Endothelial cell (in vitro differentiated cells): ENCODE results near the gene ZNF469. TPM values are rescaled to one million over a fixed set of nuclear protein-coding genes. Genes with fewer than 3 reads are reported as not detected.

Source experiments
- DNase-seq: peaks from one replicate; pipeline ENCODE4 v3.0.0; 2021; ENCODE audit warnings: low spot score
- H3K27ac Mint-ChIP-seq: one replicate; pipeline ENCODE4 v1.8.0; 2021; ENCODE audit warnings: mixed read lengths, inconsistent platforms; ENCODE audit not compliant: unreplicated experiment
- H3K27me3 Mint-ChIP-seq: one replicate; pipeline ENCODE4 v1.8.0; 2021; ENCODE audit warnings: mild to moderate bottlenecking, moderate library complexity, mixed read lengths, inconsistent platforms; ENCODE audit not compliant: unreplicated experiment
- H3K36me3 Mint-ChIP-seq: one replicate; pipeline ENCODE4 v1.8.0; 2021; ENCODE audit warnings: mild to moderate bottlenecking, low read depth, mixed read lengths, inconsistent platforms; ENCODE audit not compliant: unreplicated experiment
- H3K4me1 Mint-ChIP-seq: one replicate; pipeline ENCODE4 v1.8.0; 2021; ENCODE audit warnings: mild to moderate bottlenecking, mixed read lengths, inconsistent platforms; ENCODE audit not compliant: unreplicated experiment
- H3K4me3 Mint-ChIP-seq: one replicate; pipeline ENCODE4 v1.8.0; 2021; ENCODE audit warnings: mild to moderate bottlenecking, mixed read lengths, inconsistent platforms; ENCODE audit not compliant: unreplicated experiment
- H3K9me3 Mint-ChIP-seq: one replicate; pipeline ENCODE4 v1.8.0; 2021; ENCODE audit warnings: mixed read lengths, inconsistent platforms; ENCODE audit not compliant: unreplicated experiment
- CTCF ChIP-seq: fragments of 200-600 bp; sonication (generic); IDR thresholded peaks from one replicate; pipeline ENCODE4 v1.5.0; 2021; ENCODE audit warnings: antibody characterized with exemption; ENCODE audit not compliant: unreplicated experiment
- total RNA-seq: library from RNA; stranded (reverse); fragmentation: NEBNext Ultra II Directional; extraction: Animal tissue kit (Norgen Biotek cat#: 25700); gene quantifications from one replicate; pipeline ENCODE4 v1.2.1, GENCODE V29; 2021; ENCODE audit not compliant: unreplicated experiment

The ZNF469 gene
- total RNA-seq, 1 donor from 2014 or later = 14.7 TPM

GRCh38 chr16:88415381-88415705, 32.6 kb downstream of the ZNF469 start:
- no peak for TF ChIP-seq CTCF
- Mint-ChIP-seq H3K27ac (no peak overlapping the region), H3K4me1 (no peaks in the 10 kb centered on the region), H3K36me3 (no peaks in the 10 kb centered on the region), H3K9me3 (no peaks in the 10 kb centered on the region), H3K27me3 (no peaks in the 10 kb centered on the region), H3K4me3 (no peak overlapping the region)
- no peak for DNase-seq

GRCh38 chr16:88415713-88416323, 33.1 kb downstream of the ZNF469 start:
- Mint-ChIP-seq H3K27ac (no peak overlapping the region), H3K27me3 (no peaks in the 10 kb centered on the region), H3K4me3 (no peak overlapping the region), H3K36me3 (no peaks in the 10 kb centered on the region), H3K9me3 (no peaks in the 10 kb centered on the region), H3K4me1 (no peaks in the 10 kb centered on the region)
- no peak for DNase-seq
- TF ChIP-seq CTCF = no peak

GRCh38 chr16:88416686-88417085, 33.9 kb downstream of the ZNF469 start:
- Mint-ChIP-seq H3K36me3 (no peaks in the 10 kb centered on the region), H3K9me3 (no peaks in the 10 kb centered on the region), H3K27me3 (peaks cover under 1% of the 10 kb centered on the region), H3K27ac (no peak overlapping the region), H3K4me1 (no peaks in the 10 kb centered on the region), H3K4me3 (no peak overlapping the region)
- no peak for TF ChIP-seq CTCF
- no peak for DNase-seq

- Mint-ChIP-seq H3K27me3 (peaks cover 6% of the 10 kb centered on the region), H3K4me3 (no peak overlapping the region), H3K27ac (no peak overlapping the region), H3K9me3 (no peaks in the 10 kb centered on the region), H3K36me3 (no peaks in the 10 kb centered on the region), H3K4me1 (peaks cover 2% of the 10 kb centered on the region)
- no peak for DNase-seq
- no peak for TF ChIP-seq CTCF
Measured at GRCh38 chr16:88417684-88418476, 35.1 kb downstream of the ZNF469 start.

GRCh38 chr16:88418869-88419268, 36.1 kb downstream of the ZNF469 start:
- no peaks in the 10 kb centered on the region for H3K36me3 Mint-ChIP-seq
- H3K27ac Mint-ChIP-seq = no peak overlapping the region
- peaks cover 6% of the 10 kb centered on the region for H3K27me3 Mint-ChIP-seq
- H3K4me1 Mint-ChIP-seq = peaks cover 3% of the 10 kb centered on the region
- H3K4me3 Mint-ChIP-seq = no peak overlapping the region
- DNase-seq = no peak
- H3K9me3 Mint-ChIP-seq = no peaks in the 10 kb centered on the region
- TF ChIP-seq CTCF = no peak
